Gastrocnemius medialis (tissue), 4 donors: ENCODE results near the gene HTRA3.

Experiments used
- POLR2A ChIP-seq, 2 donors: fragments of 450-650 bp; IDR thresholded peaks; one replicate each; pipeline ENCODE4 v1.6.1; 2017; ENCODE audit warnings: antibody characterized with exemption in 2 of 2, mild to moderate bottlenecking in 2 of 2, moderate library complexity in 2 of 2
- TF ChIP-seq, protein P1 (sequence below), 5 experiments: fragments of 450-650 bp in 3 of 5; fragments of 200-600 bp in 2 of 5; sonication (generic) in 2 of 5; IDR thresholded peaks in 4 of 5; conservative IDR thresholded peaks in 1 of 5; 1 replicate in 4 of 5; 2 replicates in 1 of 5; pipeline ENCODE4 v1.5.1; 2016 to 2019; ENCODE audit warnings: antibody characterized with exemption in 5 of 5, mild to moderate bottlenecking in 3 of 5, moderate library complexity in 3 of 5

DNA sequence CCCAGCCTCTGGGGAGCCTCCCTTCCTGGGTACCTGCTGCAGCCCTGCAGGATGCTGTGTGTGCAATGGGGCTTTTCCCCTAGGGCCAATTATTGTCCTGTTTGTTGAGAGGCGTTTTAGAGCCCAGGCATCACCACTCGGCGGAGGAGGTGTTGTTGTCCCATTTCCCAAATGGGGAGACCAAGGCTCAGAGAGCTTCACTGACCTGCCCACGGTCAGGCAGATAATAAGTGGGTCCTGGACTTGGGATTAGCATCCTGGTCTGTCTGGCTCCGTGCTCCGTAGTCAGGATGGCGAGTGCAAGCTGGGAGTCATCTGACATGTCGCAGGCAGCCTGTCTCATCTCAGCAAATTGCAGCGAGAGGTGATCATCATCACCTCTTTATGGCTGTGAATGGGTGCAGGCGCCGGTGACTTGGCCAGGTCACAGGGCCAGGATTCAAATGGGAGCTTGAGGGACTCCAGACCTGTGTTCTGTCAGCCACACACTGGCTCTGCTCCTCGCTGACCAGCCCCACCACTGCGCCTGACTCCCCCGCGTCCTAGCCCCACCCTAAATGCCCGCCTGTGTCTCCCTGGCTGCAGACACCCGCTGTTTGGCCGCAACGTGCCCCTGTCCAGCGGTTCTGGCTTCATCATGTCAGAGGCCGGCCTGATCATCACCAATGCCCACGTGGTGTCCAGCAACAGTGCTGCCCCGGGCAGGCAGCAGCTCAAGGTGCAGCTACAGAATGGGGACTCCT lies 16.6 kb downstream of the HTRA3 start:
- TF ChIP-seq POLR2A (IDR thresholded peaks at IDR 0.05), result no peak
- TF ChIP-seq, protein P1, sequence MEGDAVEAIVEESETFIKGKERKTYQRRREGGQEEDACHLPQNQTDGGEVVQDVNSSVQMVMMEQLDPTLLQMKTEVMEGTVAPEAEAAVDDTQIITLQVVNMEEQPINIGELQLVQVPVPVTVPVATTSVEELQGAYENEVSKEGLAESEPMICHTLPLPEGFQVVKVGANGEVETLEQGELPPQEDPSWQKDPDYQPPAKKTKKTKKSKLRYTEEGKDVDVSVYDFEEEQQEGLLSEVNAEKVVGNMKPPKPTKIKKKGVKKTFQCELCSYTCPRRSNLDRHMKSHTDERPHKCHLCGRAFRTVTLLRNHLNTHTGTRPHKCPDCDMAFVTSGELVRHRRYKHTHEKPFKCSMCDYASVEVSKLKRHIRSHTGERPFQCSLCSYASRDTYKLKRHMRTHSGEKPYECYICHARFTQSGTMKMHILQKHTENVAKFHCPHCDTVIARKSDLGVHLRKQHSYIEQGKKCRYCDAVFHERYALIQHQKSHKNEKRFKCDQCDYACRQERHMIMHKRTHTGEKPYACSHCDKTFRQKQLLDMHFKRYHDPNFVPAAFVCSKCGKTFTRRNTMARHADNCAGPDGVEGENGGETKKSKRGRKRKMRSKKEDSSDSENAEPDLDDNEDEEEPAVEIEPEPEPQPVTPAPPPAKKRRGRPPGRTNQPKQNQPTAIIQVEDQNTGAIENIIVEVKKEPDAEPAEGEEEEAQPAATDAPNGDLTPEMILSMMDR (IDR thresholded peaks at IDR 0.05 in 4 of 5, conservative IDR thresholded peaks at IDR 0.05 in 1 of 5), result no peak
